Measurements from ENCODE around the gene METTL24.
"Not testable (repeated sequence)": the region's sequence is repeated elsewhere in the genome, so short reads cannot be mapped to it uniquely, and the experiment has no call there.

The METTL24 gene

DNA sequence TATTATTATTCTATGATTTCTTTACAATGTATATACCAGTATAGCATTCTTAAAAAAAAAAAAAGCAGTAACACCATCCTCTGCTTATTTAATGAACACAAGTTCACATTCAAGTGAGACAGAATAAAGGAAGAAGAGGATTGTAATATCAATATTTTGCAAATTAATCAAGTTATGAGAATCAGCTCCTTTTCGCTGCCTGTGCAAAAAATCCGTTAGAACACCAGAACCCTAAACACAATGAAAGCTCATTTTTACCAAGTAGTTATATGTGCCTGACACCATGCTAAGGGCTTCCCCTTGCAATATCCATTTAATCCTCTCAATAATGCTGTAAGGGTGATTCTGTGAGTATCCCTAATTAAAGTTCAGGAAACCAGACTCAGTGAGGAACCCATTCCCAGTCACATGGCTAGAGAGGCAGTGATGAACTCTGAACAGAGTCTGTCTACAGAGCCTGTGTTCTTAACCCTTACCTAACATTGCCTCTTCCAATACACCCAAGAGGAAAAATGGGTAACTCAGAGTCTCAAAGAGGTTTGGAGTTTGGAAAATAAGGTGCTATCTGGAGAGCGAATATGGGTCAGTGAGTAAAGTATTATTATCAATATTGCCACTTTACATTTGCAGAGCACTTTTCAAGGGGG, 111.1 kb downstream of the METTL24 start:
- no peak for DNase-seq

DNA sequence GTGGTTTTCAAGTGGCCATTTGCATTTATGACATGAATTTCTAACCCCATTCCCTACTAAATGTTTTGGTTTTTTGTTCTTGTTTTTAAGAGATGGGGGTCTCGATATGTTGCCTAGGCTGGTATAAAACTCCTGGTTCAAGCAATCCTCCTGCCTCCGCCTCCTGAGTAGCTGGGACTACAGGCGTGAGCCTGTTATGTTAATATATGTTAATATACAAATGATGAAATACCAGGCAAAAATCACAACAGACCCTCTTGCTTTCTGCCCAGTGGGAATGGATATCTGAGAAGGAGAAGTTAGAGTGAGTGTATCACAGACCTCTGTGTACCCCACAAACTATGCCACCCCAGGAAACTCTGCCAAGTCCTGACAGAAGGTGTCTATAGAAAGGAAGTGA, 111.8 kb downstream of the METTL24 start:
- no peak for DNase-seq

DNA sequence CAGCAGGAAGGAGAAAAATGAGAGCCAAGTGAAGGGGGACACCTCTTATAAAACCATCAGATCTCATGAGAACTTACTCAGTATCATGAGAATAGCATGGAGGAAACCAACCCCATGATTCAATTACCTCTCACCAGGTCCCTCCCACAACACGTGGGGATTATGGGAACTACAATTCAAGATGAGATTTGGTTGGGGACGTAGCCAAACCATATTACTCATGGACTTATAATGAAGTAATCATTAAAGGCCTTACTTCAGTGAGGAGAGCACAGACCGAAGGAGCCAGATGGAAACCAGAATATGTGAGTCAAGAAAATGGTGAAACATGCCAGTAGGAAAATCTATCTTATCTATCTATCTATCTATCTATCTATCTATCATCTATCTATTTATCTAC, 113.5 kb downstream of the METTL24 start:
- DNase-seq, result not testable (repeated sequence)

DNA sequence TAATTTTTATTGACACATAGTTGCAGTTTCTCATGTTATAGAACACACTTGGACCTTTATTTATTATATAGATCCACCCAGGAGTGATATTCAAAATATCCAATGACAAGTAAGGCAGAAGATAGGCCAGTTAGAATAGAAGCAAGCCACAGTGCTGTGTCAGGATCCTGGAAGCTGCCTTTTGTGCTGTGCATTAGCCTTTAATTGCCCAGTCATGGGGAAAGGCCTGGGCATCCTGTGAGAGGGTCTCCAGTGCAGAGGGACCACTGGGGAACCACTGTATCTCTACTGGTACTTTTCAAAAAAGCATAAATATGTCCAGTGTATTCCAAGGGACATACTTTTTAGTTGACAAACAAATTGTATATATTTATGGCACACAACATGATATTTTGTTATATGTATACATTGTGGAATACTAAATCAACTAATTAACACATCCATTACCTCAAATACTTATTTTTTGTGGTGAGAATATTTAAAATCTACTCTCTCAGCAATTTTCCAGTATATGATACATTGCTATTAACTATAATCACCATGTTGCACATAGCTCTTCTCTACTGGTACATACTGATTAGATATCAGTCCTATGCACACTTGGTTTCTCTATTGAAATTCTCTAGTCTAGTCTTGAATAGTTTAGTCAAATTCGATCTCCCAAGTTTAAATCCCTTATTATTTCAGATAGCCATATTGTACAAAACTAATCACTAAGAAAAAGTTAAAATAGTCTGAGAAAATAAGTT, 118.4 kb downstream of the METTL24 start:
- DNase-seq, result no peak

DNA sequence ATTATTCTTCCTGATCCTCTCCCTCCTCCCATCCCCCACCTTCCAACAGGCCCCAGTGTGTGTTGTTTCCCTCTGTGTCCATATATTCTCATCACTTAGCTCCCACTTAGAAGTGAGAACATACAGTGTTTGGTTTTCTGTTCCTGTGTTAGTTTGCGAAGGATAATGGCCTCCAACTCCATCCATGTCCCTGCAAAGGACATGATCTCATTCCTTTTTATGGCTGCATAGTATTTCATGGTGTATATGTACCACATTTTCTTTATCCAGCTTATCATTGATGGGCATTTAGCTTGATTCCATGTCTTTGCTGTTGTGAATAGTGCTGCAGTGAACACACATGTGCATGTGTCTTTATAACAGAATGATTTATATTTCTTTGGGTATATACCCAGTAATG, 122.1 kb downstream of the METTL24 start:
- not testable (repeated sequence) for DNase-seq

DNA sequence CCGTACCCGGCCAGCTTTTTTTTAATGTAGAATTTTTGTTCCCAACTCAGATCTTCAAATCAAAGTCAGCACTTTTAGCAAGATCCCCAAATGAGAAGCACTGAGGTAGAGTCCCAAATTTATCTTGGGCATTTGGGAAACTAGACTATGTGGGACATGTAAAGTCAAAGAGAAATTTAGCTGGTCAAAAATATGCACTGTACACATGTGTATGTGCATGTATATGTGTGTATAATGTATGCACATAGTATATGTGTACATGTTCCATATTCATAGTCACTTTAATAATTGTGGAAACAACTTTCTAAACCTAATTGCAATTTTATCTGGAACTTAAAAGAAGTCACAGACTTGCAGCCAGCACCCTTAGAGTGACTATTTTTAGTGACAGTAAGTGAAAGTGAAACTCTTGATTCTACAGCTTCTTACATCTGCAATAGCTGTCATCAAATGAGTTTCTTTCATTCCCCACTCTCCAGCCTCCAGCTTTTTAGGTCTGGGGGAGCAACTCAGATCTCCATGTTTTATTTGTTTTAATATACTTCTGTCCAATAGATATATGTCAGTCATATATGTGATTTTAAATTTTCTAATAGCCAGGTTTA, 124.3 kb downstream of the METTL24 start:
- DNase-seq, result no peak

DNA sequence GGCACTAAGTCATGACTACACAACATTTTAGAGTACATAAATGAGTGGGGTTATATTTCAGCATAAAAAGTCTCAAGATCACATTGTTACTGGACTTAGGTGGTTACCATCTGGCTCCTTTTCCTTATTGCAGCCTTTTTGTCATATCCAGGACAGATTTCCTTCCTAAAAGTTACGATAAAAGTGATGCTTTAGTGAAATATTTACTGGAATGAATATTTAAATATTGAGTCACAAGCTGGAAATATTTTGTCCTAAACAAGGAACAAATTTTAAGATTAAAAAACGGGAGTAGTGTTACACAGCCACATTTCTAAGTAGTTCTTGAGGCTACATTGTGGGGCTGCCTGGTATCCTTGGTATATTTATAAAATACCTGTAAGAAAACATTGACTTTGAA, 125.7 kb downstream of the METTL24 start:
- DNase-seq, result no peak

DNA sequence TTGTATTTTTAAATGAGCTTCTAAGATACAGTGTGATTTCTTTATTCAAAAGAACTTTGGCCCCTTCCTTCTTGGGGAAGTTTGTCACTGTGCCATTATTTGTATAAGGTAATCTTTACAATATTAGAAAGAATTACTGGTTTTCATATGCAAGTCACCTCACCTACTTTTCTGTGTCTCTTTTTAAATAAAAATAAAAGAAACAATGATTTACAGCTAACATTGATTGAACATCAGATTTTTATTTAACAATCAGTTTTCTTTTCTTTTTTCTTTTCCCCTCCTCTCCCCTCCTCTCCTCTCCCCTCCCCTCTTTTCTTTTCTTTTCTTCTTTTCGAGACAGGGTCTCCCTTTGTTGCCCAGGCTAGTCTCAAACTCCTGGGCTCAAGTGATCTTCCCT, 131.9 kb downstream of the METTL24 start:
- DNase-seq, result no peak

DNA sequence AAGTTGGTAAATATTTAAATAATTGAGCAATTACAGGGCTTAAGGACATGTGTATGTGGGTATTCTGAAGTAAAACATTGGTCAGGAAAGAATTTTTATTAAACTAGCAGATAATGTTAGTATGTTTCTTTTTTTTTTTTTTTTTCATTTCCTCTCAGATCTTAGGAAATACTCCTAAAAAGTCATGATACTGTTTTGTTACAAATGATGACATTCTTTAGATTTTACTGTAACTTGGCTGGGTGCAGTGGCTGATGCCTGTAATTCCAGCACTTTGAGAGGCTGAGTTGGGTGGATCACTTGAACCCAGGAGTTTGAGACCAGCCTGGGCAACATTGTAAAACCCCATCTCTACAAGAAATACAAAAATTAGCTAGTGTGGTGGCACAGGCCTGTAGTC, 136.4 kb downstream of the METTL24 start:
- DNase-seq, result no peak

DNA sequence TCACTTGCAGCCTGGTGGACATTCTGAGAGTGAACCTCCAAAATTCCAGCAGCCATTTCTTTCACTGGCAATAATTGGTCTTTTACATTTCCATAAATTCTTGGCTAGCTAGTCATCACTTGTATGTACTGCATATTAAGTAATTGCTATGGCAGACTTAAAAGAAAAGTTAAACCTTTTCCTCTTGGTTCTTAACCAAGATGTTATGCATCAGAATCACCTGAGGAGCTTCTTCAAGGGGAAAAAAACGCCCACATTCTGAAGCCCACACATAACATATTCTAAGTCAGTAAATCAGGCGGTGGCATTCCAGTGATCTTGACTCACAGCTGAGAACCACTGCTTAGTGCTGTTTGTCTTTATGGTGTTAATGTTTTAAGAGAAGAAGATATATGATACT, 140.9 kb downstream of the METTL24 start:
- no peak for DNase-seq

DNA sequence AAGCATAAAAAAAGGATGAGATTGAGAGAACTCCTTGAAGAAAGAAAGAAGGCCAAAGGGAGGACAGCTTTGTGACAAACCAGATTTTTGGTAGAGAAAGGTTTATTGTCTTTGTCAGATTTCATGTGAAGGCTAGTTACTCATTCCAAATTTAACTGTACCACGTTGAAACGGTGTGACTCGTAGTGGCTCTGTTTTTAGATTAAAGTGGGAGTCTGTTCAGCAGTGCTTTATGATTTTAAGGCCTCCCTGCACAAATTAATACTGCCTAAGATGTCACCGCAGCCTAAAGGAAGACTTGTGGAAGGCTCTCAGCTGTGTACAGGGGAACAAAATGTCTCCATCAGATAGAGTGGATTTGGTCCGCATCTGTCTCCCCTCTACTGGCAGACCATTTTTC, 142.0 kb downstream of the METTL24 start:
- no peak for DNase-seq

DNA sequence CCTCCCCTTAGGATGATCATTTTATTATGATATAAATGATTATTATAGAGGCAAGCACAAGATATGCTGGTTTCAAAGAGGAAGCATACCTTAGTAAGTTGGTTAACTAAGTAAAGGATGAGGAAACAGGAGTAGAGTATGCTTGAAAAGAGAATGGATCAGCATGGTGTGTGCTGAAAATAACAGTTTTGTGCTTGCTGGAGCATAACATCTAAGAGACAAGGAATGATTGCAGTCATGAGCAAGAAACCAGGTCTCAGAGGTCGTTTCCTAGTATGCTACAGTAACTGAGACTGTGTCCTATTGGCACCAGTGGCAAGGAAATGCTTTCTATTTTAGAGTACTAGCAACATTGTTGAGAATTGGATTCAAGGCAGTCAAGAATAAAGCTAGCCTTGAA, 143.8 kb downstream of the METTL24 start:
- DNase-seq, result no peak

DNA sequence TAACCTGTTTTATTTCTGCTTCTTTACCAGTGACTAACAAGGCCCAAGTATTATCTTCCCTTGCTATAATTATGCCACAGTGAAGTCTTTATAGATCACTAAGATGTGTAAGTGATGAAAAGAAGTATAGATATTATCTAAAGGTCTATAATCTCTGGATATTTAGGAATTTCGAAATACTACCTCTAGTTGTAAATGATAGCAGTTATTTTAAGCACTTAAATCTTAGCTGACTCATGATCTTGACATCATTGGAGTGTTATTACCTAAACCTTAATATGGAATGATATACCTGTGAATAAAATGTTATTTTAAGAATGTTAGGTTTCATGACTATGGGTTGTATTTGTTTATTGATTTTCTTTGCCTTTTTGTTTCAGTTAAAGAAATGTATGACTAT, 146.4 kb downstream of the METTL24 start:
- DNase-seq, result no peak

DNA sequence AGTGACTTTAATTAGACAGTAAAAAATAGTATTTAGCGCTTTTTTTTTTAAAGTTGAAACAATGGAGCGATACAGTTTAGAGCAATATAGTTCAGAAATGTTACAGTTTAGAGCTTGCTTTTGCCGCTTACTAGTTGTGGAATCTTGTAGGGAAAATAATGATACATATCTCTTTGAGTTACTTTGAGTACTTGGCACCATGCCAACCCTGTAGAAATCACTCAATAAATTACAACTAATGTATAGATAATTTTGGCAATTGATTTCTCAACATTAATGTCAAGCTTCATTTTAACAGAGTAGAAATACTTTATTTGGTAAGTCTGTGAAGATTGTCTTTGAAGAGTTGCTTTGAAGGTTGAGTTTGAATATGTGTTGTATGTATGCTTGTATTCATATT, 150.5 kb downstream of the METTL24 start:
- no peak for DNase-seq

DNA sequence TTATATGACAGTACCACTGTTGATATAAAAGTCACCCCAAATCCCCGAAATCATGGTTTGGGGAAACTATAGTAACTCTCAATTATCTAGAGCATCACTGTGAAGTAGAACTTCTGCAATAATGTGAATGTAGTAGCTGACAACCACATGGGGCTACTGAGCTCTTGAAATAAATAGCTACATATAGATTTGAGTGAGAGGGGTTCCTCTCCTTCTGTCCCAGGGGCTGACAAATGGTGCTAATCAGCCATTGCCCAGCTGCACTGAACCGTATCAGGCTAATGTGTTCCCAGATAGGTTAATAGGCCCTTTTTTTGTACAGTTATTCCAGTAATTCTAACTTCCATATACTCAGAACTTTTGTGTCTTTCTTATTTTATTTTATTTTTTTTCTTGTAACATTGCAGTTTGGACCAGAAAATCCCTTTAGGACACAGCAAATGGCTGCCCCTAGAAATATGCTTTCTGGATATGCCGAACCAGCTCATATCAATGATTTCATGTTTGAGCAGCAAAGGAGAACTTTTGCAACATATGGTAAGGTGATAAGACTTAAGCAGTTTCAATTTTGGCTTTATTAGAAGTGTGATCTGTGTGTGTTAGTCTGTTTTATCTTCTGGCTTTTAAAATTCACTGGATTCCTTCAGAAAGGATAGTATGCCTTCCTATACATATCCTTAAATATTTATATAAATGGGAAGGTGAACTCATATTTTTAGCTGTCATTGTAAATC, 156.8 kb downstream of the METTL24 start:
- DNase-seq, result no peak

DNA sequence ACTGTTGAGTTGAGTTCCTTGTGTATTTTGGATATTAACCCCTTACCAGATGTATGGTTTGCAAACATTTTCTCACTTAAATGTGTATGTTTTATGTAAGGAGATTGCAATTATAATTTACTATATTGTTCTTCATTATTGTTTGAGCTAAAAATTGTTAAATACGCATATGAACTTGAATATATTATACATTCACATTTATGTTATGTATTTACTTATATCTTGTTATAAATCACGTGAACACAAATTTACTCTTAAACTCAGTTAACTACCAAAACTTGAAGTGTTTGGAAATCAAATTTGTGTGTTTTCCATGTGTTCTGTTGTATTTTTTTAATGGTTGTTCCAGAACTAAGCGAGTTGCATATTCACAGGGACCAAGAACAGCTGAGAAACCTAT, 159.6 kb downstream of the METTL24 start:
- no peak for DNase-seq

DNA sequence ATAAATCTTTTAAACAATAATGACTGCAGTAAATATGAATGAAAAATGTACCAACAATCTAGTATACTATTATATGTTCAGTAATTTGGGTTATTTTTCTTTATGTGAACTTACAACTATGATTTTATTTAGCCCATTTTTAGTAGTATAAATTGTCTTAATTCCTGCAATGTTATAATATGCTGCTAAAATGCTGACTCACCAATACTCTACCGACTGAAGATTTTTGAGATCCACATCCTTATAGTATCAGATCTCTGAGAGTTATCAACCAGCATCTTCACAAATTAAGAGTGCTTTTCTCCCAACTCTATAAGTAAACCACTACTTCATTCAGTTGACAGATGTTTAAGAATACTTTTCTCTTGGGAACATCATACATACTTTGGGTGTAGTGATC, 161.3 kb downstream of the METTL24 start:
- no peak for DNase-seq

DNA sequence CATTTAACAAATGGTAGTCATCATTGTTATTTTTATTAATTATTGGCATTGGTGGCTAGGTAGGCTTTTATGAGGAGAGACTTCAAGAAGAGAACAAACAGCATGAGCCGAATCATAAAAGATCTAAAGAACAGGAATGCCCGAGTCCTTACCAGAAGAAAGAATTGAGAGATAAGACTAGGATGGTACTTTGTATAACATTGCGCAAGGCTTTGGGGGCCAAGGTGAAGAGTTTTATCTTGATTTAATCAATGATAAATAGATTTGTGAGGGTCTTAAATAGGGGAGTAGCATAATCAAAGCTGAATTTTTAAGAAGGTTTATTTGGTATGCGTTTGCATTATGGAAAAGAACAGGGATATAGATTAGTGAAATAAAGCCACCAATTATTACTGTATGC, 162.5 kb downstream of the METTL24 start:
- DNase-seq, result no peak

Data from SIG-M5 (cell line).